ENCODE measurements around the gene HCRTR2.

HCRTR2 gene

GRCh38 chr6:55320696-55321086 lies 146.4 kb downstream of the HCRTR2 start:
- no peak for DNase-seq (ENCODE audit: low spot score)

- no peak for DNase-seq (ENCODE audit: low spot score)
Observed at GRCh38 chr6:55327169-55327568, 152.9 kb downstream of the HCRTR2 start, which contains the start of gene GFRAL. Gene GFRAL (plus strand): TSS chr6:55327469. CDS start chr6:55327555, 86 bp downstream.

All from SK-N-DZ (cell line).